ENCODE data around the gene PARD3. TPM values are rescaled to one million over a fixed set of nuclear protein-coding genes. Genes with fewer than 3 reads are reported as not detected.

PARD3 gene
- total RNA-seq, 1 experiment from 2014 or later = 154 TPM

- ChIA-PET CTCF (no interaction called here), POLR2A (ENCODE audit: unreplicated experiment) (no interaction called here)
- intact Hi-C loops (cut with micrococcal nuclease) = loop anchor here (10.0 kb wide), 1 partner anchor 262 kb away; no protein-coding TSS in a partner anchor
Measured at GRCh38 chr10:34373211-34373610, 441.9 kb downstream of the PARD3 start.

GRCh38 chr10:34372509-34372908, 442.6 kb downstream of the PARD3 start:
- no peaks in the 10 kb centered on the region for H3K4me1 ChIP-seq (ENCODE audit: insufficient read depth, low read length)
- H2AFZ ChIP-seq (ENCODE audit: low read length) = no peak overlapping the region
- ChIA-PET POLR2A (ENCODE audit: unreplicated experiment) (no interaction called here), CTCF (interaction anchor here (0.6 kb wide), 1 partner anchor 356 kb away, joined by 6 read pairs; no protein-coding TSS in a partner anchor)
- no peak for TF ChIP-seq EZH2 (IDR thresholded peaks at IDR 0.05; ENCODE audit: low read length, unreplicated experiment)
- TF ChIP-seq CTCF (conservative IDR thresholded peaks at IDR 0.05; ENCODE audit: low read depth, low read length) = no peak
- no peak for TF ChIP-seq EZH2phosphoT487 (IDR thresholded peaks at IDR 0.05; ENCODE audit: borderline replicate concordance, low read length)
- no peaks in the 10 kb centered on the region for H3K27me3 ChIP-seq (ENCODE audit: low read length)
- no peaks in the 10 kb centered on the region for H3F3A ChIP-seq (ENCODE audit: low read length, unreplicated experiment)
- no TSS peak for BruUV-seq (replicated peaks)
- DNase-seq (no peak), ATAC-seq (no peak)
- H3K27ac ChIP-seq (ENCODE audit: low read length) = no peak overlapping the region
- H3K4me2 ChIP-seq (ENCODE audit: low read length) = no peak overlapping the region
- peaks cover 5% of the 10 kb centered on the region; the same call in 1 of the 2 replicates for H3K9me3 ChIP-seq (ENCODE audit: low read length)
- H3K36me3 ChIP-seq (ENCODE audit: low read depth, low read length) = peaks cover 21% of the 10 kb centered on the region
- H3K4me3 ChIP-seq (ENCODE audit: low read length) = no peak overlapping the region
- no peak overlapping the region for H3K9ac ChIP-seq (ENCODE audit: low read length)
- no peaks in the 10 kb centered on the region for H3K79me2 ChIP-seq (ENCODE audit: low read length)
- H4K20me1 ChIP-seq (ENCODE audit: low read length) = no peaks in the 10 kb centered on the region
- no peaks in the 10 kb centered on the region for H3K9me2 ChIP-seq (replicated peaks; ENCODE audit: low read length)
- intact Hi-C loops (cut with micrococcal nuclease) = loop anchor here (10.0 kb wide), 1 partner anchor 262 kb away; no protein-coding TSS in a partner anchor

More at GRCh38 chr10:34373211-34373610, 441.9 kb downstream of the PARD3 start:
- ATAC-seq (no peak), DNase-seq (no peak)
- TF ChIP-seq CTCF (conservative IDR thresholded peaks at IDR 0.05; ENCODE audit: low read depth, low read length) (no peak), EZH2 (IDR thresholded peaks at IDR 0.05; ENCODE audit: low read length, unreplicated experiment) (no peak), EZH2phosphoT487 (IDR thresholded peaks at IDR 0.05; ENCODE audit: borderline replicate concordance, low read length) (no peak)
- Histone ChIP-seq H3K27ac (ENCODE audit: low read length) (no peak overlapping the region), H3F3A (ENCODE audit: low read length, unreplicated experiment) (no peaks in the 10 kb centered on the region), H3K9ac (ENCODE audit: low read length) (no peak overlapping the region), H3K9me3 (ENCODE audit: low read length) (peaks cover 5% of the 10 kb centered on the region; the same call in 1 of the 2 replicates), H3K9me2 (replicated peaks; ENCODE audit: low read length) (no peaks in the 10 kb centered on the region), H3K27me3 (ENCODE audit: low read length) (no peaks in the 10 kb centered on the region), H4K20me1 (ENCODE audit: low read length) (no peaks in the 10 kb centered on the region), H3K4me2 (ENCODE audit: low read length) (no peak overlapping the region), H3K4me1 (ENCODE audit: insufficient read depth, low read length) (no peaks in the 10 kb centered on the region), H3K36me3 (ENCODE audit: low read depth, low read length) (peaks cover 18% of the 10 kb centered on the region), H3K79me2 (ENCODE audit: low read length) (no peaks in the 10 kb centered on the region), H2AFZ (ENCODE audit: low read length) (no peak overlapping the region), H3K4me3 (ENCODE audit: low read length) (no peak overlapping the region)
- BruUV-seq (replicated peaks) = no TSS peak

- BruUV-seq (replicated peaks) = no TSS peak
- Histone ChIP-seq H3K9ac (ENCODE audit: low read length) (no peak overlapping the region), H3K36me3 (ENCODE audit: low read depth, low read length) (peaks cover 18% of the 10 kb centered on the region), H3K27me3 (ENCODE audit: low read length) (no peaks in the 10 kb centered on the region), H3K79me2 (ENCODE audit: low read length) (no peaks in the 10 kb centered on the region), H3K4me1 (ENCODE audit: insufficient read depth, low read length) (no peaks in the 10 kb centered on the region), H3F3A (ENCODE audit: low read length, unreplicated experiment) (no peaks in the 10 kb centered on the region), H3K9me2 (replicated peaks; ENCODE audit: low read length) (no peaks in the 10 kb centered on the region), H3K9me3 (ENCODE audit: low read length) (peaks cover 5% of the 10 kb centered on the region; the same call in 1 of the 2 replicates), H3K4me2 (ENCODE audit: low read length) (no peak overlapping the region), H2AFZ (ENCODE audit: low read length) (no peak overlapping the region), H3K27ac (ENCODE audit: low read length) (no peak overlapping the region), H4K20me1 (ENCODE audit: low read length) (no peaks in the 10 kb centered on the region), H3K4me3 (ENCODE audit: low read length) (no peak overlapping the region)
- CTCF ChIA-PET = no interaction called here
- intact Hi-C loops (cut with micrococcal nuclease) = loop anchor here (10.0 kb wide), 1 partner anchor 265 kb away; no protein-coding TSS in a partner anchor
- POLR2A ChIA-PET (ENCODE audit: unreplicated experiment) = interaction anchor here (0.7 kb wide), 1 partner anchor 1683 kb away, joined by 28 read pairs; no protein-coding TSS in a partner anchor
- ATAC-seq (no peak), DNase-seq (no peak)
- TF ChIP-seq CTCF (conservative IDR thresholded peaks at IDR 0.05; ENCODE audit: low read depth, low read length) = no peak
- TF ChIP-seq EZH2 (IDR thresholded peaks at IDR 0.05; ENCODE audit: low read length, unreplicated experiment) = no peak
- no peak for TF ChIP-seq EZH2phosphoT487 (IDR thresholded peaks at IDR 0.05; ENCODE audit: borderline replicate concordance, low read length)
Measured at GRCh38 chr10:34370126-34370525, 445.0 kb downstream of the PARD3 start.
